ENCODE measurements around the gene ZNF608.

The ZNF608 gene

GRCh38 chr5:124714910-124715309 is 31.5 kb downstream of the ZNF608 start:
- Mint-ChIP-seq H3K4me3 (no peak overlapping the region), H3K27ac (no peak overlapping the region)

GRCh38 chr5:124713595-124713994 is 32.8 kb downstream of the ZNF608 start:
- Mint-ChIP-seq H3K9me3 (no peaks in the 10 kb centered on the region), H3K36me3 (no peaks in the 10 kb centered on the region), H3K27ac (no peak overlapping the region), H3K4me3 (no peak overlapping the region), H3K27me3 (no peaks in the 10 kb centered on the region), H3K4me1 (no peaks in the 10 kb centered on the region)

More at GRCh38 chr5:124714910-124715309, 31.5 kb downstream of the ZNF608 start:
- Mint-ChIP-seq H3K9me3 (no peaks in the 10 kb centered on the region), H3K4me1 (no peaks in the 10 kb centered on the region), H3K36me3 (no peaks in the 10 kb centered on the region), H3K27me3 (no peaks in the 10 kb centered on the region)

GRCh38 chr5:124712731-124713305 is 33.6 kb downstream of the ZNF608 start:
- Mint-ChIP-seq H3K4me1 (no peaks in the 10 kb centered on the region), H3K27ac (no peak overlapping the region), H3K27me3 (no peaks in the 10 kb centered on the region), H3K36me3 (no peaks in the 10 kb centered on the region), H3K4me3 (no peak overlapping the region), H3K9me3 (no peaks in the 10 kb centered on the region)

GRCh38 chr5:124708086-124708485 is 38.4 kb downstream of the ZNF608 start:
- no peak overlapping the region for H3K4me3 Mint-ChIP-seq
- H3K27me3 Mint-ChIP-seq = peaks cover 2% of the 10 kb centered on the region
- H3K36me3 Mint-ChIP-seq = no peaks in the 10 kb centered on the region
- H3K27ac Mint-ChIP-seq = no peak overlapping the region
- no peaks in the 10 kb centered on the region for H3K9me3 Mint-ChIP-seq
- H3K4me1 Mint-ChIP-seq = no peaks in the 10 kb centered on the region

GRCh38 chr5:124707520-124707919 is 38.9 kb downstream of the ZNF608 start:
- Mint-ChIP-seq H3K4me3 (no peak overlapping the region), H3K27me3 (peaks cover 2% of the 10 kb centered on the region), H3K9me3 (no peaks in the 10 kb centered on the region), H3K27ac (no peak overlapping the region), H3K4me1 (no peaks in the 10 kb centered on the region), H3K36me3 (no peaks in the 10 kb centered on the region)

- Mint-ChIP-seq H3K27me3 (peaks cover 2% of the 10 kb centered on the region), H3K4me1 (no peaks in the 10 kb centered on the region), H3K36me3 (no peaks in the 10 kb centered on the region), H3K27ac (no peak overlapping the region), H3K4me3 (no peak overlapping the region), H3K9me3 (no peaks in the 10 kb centered on the region)
Observed at GRCh38 chr5:124706729-124707361, 39.6 kb downstream of the ZNF608 start.

- Mint-ChIP-seq H3K4me1 (no peaks in the 10 kb centered on the region), H3K4me3 (no peak overlapping the region), H3K27me3 (peaks cover 2% of the 10 kb centered on the region), H3K36me3 (no peaks in the 10 kb centered on the region), H3K9me3 (no peaks in the 10 kb centered on the region), H3K27ac (no peak overlapping the region)
Observed at GRCh38 chr5:124706051-124706450, 40.4 kb downstream of the ZNF608 start.

- H3K27me3 Mint-ChIP-seq = peaks cover 2% of the 10 kb centered on the region
- H3K27ac Mint-ChIP-seq = no peak overlapping the region
- H3K4me3 Mint-ChIP-seq = no peak overlapping the region
- H3K36me3 Mint-ChIP-seq = no peaks in the 10 kb centered on the region
- no peaks in the 10 kb centered on the region for H3K4me1 Mint-ChIP-seq
- H3K9me3 Mint-ChIP-seq = no peaks in the 10 kb centered on the region
Observed at GRCh38 chr5:124705577-124705976, 40.9 kb downstream of the ZNF608 start.

GRCh38 chr5:124704594-124705284 is 41.7 kb downstream of the ZNF608 start:
- Mint-ChIP-seq H3K9me3 (no peaks in the 10 kb centered on the region), H3K27ac (no peak overlapping the region), H3K36me3 (no peaks in the 10 kb centered on the region), H3K4me1 (no peaks in the 10 kb centered on the region), H3K27me3 (peaks cover 2% of the 10 kb centered on the region), H3K4me3 (no peak overlapping the region)

GRCh38 chr5:124703995-124704394 is 42.4 kb downstream of the ZNF608 start:
- H3K27ac Mint-ChIP-seq = no peak overlapping the region
- no peaks in the 10 kb centered on the region for H3K36me3 Mint-ChIP-seq
- H3K27me3 Mint-ChIP-seq = peaks cover 2% of the 10 kb centered on the region
- H3K4me3 Mint-ChIP-seq = no peak overlapping the region
- H3K4me1 Mint-ChIP-seq = no peaks in the 10 kb centered on the region
- H3K9me3 Mint-ChIP-seq = no peaks in the 10 kb centered on the region

- Mint-ChIP-seq H3K27me3 (peaks cover 2% of the 10 kb centered on the region), H3K4me3 (no peak overlapping the region), H3K9me3 (no peaks in the 10 kb centered on the region), H3K27ac (no peak overlapping the region), H3K36me3 (no peaks in the 10 kb centered on the region), H3K4me1 (no peaks in the 10 kb centered on the region)
Observed at GRCh38 chr5:124702525-124702924, 43.9 kb downstream of the ZNF608 start.

- Mint-ChIP-seq H3K36me3 (no peaks in the 10 kb centered on the region), H3K9me3 (no peaks in the 10 kb centered on the region), H3K4me3 (no peak overlapping the region), H3K27ac (no peak overlapping the region), H3K27me3 (peaks cover 2% of the 10 kb centered on the region), H3K4me1 (no peaks in the 10 kb centered on the region)
Observed at GRCh38 chr5:124701873-124702425, 44.5 kb downstream of the ZNF608 start.

GRCh38 chr5:124701016-124701415 is 45.4 kb downstream of the ZNF608 start:
- H3K36me3 Mint-ChIP-seq = no peaks in the 10 kb centered on the region
- no peak overlapping the region for H3K27ac Mint-ChIP-seq
- H3K27me3 Mint-ChIP-seq = no peaks in the 10 kb centered on the region
- no peak overlapping the region for H3K4me3 Mint-ChIP-seq
- H3K9me3 Mint-ChIP-seq = peaks cover 8% of the 10 kb centered on the region
- H3K4me1 Mint-ChIP-seq = no peaks in the 10 kb centered on the region

GRCh38 chr5:124700333-124700732 is 46.1 kb downstream of the ZNF608 start:
- no peak overlapping the region for H3K4me3 Mint-ChIP-seq
- H3K36me3 Mint-ChIP-seq = no peaks in the 10 kb centered on the region
- no peak overlapping the region for H3K27ac Mint-ChIP-seq
- peaks cover 8% of the 10 kb centered on the region for H3K9me3 Mint-ChIP-seq
- no peaks in the 10 kb centered on the region for H3K27me3 Mint-ChIP-seq
- no peaks in the 10 kb centered on the region for H3K4me1 Mint-ChIP-seq

- H3K4me3 Mint-ChIP-seq = no peak overlapping the region
- no peaks in the 10 kb centered on the region for H3K4me1 Mint-ChIP-seq
- H3K36me3 Mint-ChIP-seq = no peaks in the 10 kb centered on the region
- no peak overlapping the region for H3K27ac Mint-ChIP-seq
- H3K9me3 Mint-ChIP-seq = peaks cover 8% of the 10 kb centered on the region
- H3K27me3 Mint-ChIP-seq = no peaks in the 10 kb centered on the region
Observed at GRCh38 chr5:124698770-124699169, 47.7 kb downstream of the ZNF608 start.

GRCh38 chr5:124697933-124698591 is 48.4 kb downstream of the ZNF608 start:
- peaks cover 15% of the 10 kb centered on the region for H3K9me3 Mint-ChIP-seq
- no peak overlapping the region for H3K4me3 Mint-ChIP-seq
- no peaks in the 10 kb centered on the region for H3K27me3 Mint-ChIP-seq
- H3K27ac Mint-ChIP-seq = no peak overlapping the region
- H3K4me1 Mint-ChIP-seq = no peaks in the 10 kb centered on the region
- no peaks in the 10 kb centered on the region for H3K36me3 Mint-ChIP-seq
